PFSK-1 (cell line): ENCODE measurements around the gene KCNQ1.

Experiments
- POLR2AphosphoS5 ChIP-seq: IDR thresholded peaks from 2 replicates; pipeline ENCODE4 v1.6.1; 2012; ENCODE audit warnings: low read depth, mild to moderate bottlenecking, control low read depth, low read length, moderate library complexity
- REST ChIP-seq, 2 experiments: IDR thresholded peaks; 2 replicates each; pipeline versions ENCODE4 v1.6.1 to v1.8.0; 2011 to 2012; ENCODE audit warnings: low read depth in 2 of 2, low read length in 2 of 2, control low read depth in 1 of 2, inconsistent platforms in 1 of 2, mild to moderate bottlenecking in 1 of 2, moderate library complexity in 1 of 2; ENCODE audit not compliant: insufficient read depth in 1 of 2
- SIN3A ChIP-seq: IDR thresholded peaks from 2 replicates; pipeline ENCODE4 v1.6.1; 2012; ENCODE audit warnings: mild to moderate bottlenecking, low read length, moderate library complexity, borderline replicate concordance; ENCODE audit not compliant: insufficient read depth
- TAF1 ChIP-seq: IDR thresholded peaks from 2 replicates; pipeline ENCODE4 v1.6.1; 2012; ENCODE audit warnings: low read length, control low read depth, borderline replicate concordance; ENCODE audit not compliant: insufficient read depth

GRCh38 chr11:2525166-2525861 is 80.5 kb downstream of the KCNQ1 start:
- TF ChIP-seq POLR2AphosphoS5 (no peak), SIN3A (no peak), REST (IDR thresholded peaks at IDR 0.05; ENCODE audit: insufficient read depth in 1 of 2, low read depth in 2 of 2, low read length in 2 of 2) (no peak), TAF1 (no peak)
